Measurements from ENCODE around the gene ITPR1.

DNA sequence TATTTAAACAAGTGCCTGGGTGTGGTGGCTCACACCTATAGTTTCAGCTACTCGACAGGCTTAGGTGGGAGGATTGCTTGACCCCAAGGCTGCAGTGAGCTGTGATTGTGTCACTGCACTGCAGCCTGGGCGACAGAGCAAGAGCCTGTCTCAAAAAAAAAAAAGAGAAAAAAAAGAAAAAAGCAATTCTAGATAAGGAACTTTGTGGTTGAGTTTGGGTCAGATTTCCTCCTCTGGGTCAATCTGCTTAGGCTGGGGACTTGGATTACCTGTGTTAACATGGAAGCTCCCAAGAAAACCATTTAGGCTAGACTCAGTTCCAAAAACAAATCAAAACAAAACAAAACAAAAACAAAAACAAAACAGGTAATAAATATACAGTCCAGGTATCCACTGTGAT, 50.0 kb downstream of the ITPR1 start:
- TF ChIP-seq, protein P1, sequence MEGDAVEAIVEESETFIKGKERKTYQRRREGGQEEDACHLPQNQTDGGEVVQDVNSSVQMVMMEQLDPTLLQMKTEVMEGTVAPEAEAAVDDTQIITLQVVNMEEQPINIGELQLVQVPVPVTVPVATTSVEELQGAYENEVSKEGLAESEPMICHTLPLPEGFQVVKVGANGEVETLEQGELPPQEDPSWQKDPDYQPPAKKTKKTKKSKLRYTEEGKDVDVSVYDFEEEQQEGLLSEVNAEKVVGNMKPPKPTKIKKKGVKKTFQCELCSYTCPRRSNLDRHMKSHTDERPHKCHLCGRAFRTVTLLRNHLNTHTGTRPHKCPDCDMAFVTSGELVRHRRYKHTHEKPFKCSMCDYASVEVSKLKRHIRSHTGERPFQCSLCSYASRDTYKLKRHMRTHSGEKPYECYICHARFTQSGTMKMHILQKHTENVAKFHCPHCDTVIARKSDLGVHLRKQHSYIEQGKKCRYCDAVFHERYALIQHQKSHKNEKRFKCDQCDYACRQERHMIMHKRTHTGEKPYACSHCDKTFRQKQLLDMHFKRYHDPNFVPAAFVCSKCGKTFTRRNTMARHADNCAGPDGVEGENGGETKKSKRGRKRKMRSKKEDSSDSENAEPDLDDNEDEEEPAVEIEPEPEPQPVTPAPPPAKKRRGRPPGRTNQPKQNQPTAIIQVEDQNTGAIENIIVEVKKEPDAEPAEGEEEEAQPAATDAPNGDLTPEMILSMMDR (IDR thresholded peaks at IDR 0.05; ENCODE audit: low read length), result no peak
- no peak for TF ChIP-seq EZH2 (IDR thresholded peaks at IDR 0.05; ENCODE audit: borderline replicate concordance, low read length)
